Epithelial cell of esophagus (primary cell): ENCODE measurements around the gene DNER.
"Not testable (repeated sequence)": the region's sequence is repeated elsewhere in the genome, so short reads cannot be mapped to it uniquely, and the experiment has no call there.

ENCODE experiments used
- DNase-seq: peaks from one replicate; pipeline ENCODE4 v3.0.0; 2010; ENCODE audit warnings: low read depth
- H3K4me3 ChIP-seq: 2 replicates; pipeline ENCODE4 v1.5.1; 2011; ENCODE audit warnings: mild to moderate bottlenecking, low read length, control low read depth
- TF ChIP-seq, protein P1 (sequence below): IDR thresholded peaks from 2 replicates; pipeline ENCODE4 v1.5.1; 2011; ENCODE audit warnings: low read depth, mild to moderate bottlenecking, low read length, control low read depth, inconsistent platforms; ENCODE audit not compliant: insufficient read depth; ENCODE audit errors: missing control alignments

Gene DNER

DNA sequence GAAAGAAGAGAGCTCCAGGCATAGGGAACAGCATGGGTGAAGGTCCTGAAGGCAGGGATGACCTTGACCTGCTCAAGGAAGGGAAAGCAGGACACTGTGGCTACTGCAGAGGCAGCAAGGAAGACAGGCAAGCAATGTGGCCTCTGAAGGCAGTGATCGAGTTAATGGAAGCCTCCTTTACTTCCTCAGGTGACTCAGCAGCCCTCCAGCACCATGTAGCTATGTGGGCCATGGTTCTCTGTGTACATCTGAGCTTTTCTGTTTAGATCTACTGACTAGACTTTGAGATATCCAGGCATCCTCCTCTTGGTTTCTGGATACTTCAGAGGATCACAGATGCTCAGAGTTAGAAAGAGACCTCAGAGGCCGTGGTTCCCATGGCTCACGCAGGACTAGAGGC lies 336.0 kb downstream of the DNER start:
- peak; percentile 37 for DNase-seq
- TF ChIP-seq, protein P1, sequence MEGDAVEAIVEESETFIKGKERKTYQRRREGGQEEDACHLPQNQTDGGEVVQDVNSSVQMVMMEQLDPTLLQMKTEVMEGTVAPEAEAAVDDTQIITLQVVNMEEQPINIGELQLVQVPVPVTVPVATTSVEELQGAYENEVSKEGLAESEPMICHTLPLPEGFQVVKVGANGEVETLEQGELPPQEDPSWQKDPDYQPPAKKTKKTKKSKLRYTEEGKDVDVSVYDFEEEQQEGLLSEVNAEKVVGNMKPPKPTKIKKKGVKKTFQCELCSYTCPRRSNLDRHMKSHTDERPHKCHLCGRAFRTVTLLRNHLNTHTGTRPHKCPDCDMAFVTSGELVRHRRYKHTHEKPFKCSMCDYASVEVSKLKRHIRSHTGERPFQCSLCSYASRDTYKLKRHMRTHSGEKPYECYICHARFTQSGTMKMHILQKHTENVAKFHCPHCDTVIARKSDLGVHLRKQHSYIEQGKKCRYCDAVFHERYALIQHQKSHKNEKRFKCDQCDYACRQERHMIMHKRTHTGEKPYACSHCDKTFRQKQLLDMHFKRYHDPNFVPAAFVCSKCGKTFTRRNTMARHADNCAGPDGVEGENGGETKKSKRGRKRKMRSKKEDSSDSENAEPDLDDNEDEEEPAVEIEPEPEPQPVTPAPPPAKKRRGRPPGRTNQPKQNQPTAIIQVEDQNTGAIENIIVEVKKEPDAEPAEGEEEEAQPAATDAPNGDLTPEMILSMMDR = no peak
- H3K4me3 ChIP-seq = no peak overlapping the region

DNA sequence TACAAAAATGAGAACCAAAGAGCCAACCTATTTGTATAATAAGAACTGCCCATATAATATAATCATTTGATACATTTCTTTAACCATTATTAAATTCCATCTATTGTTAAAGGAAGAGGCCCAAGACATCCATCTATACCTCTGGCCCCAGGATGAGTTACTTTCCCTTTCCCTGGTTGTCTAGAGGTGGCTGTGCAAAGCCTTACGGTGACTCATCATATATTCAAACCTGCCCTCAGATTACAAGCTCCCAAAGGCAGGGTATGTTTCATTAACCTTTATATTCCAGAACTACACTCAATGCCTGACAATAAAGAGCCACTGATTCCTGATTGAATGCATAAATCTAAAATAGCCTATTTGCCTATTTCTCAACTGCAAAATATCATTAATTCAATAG lies 337.5 kb downstream of the DNER start:
- TF ChIP-seq, protein P1 = no peak
- DNase-seq = peak; percentile 79

DNA sequence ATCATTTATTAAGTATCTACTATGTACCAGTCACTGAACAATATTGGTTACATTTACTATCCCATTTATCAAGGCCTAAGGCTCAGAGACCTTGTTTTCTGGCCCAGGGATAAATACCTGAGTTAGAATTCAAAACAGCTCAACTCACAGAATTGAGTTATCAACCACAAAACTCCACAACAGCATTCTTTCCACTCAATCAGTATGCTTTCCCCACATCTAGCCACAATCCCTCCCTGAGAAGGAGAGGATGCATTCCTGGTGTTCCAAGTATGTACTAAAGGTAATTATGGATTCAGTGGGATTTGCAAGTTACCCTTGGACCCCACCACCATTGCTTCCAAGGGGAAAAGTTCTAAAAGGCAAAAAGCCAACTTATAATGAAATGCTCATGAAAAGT lies 339.1 kb downstream of the DNER start:
- no peak overlapping the region for H3K4me3 ChIP-seq
- TF ChIP-seq, protein P1 = no peak
- DNase-seq = no peak

More for the DNA sequence above, 337.5 kb downstream of the DNER start:
- H3K4me3 ChIP-seq = no peak overlapping the region

DNA sequence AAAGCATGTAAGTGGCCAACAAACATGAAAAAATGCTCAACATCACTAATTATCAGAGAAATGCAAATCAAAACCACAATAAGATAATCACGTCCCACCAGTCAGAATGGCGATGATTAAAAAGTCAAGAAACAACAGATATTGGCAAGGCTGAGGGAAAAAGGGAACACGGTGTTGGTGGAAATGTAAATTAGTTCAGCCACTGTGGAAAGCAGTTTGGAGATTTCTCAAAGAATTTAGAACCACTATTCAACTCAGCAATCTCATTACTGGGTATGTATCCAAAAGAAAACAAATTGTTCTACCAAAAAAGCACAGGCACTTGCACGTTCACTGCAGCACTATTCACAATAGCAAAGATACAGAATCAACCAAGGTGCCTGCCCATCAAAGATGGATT lies 341.0 kb downstream of the DNER start:
- H3K4me3 ChIP-seq, DNase-seq: not testable (repeated sequence)

DNA sequence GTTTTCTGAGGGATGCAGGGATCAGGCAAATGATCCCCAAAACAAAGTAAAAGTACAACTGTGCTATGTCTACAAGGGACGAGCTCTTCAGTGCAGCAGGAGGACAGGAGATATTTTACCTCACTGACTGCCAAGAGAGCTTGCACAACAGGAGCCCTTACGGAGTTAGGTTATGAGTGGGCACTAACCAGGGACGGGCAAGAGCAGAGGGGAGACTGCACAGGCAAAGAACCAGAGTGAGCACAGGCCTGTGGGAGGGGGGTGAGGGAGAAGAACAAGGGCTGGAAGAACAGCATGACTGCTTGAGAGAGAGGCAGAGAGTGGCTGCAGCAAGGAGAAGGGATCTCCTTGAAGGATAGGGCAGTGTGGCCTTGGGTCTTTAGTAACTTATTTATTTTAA lies 342.1 kb downstream of the DNER start:
- DNase-seq = no peak
- H3K4me3 ChIP-seq = no peak overlapping the region
- TF ChIP-seq, protein P1 = no peak

- H3K4me3 ChIP-seq = no peak overlapping the region
- DNase-seq = no peak
- TF ChIP-seq, protein P1 = no peak
Measured at GRCh38 chr2:229371086-229371485, 343.3 kb downstream of the DNER start.

DNA sequence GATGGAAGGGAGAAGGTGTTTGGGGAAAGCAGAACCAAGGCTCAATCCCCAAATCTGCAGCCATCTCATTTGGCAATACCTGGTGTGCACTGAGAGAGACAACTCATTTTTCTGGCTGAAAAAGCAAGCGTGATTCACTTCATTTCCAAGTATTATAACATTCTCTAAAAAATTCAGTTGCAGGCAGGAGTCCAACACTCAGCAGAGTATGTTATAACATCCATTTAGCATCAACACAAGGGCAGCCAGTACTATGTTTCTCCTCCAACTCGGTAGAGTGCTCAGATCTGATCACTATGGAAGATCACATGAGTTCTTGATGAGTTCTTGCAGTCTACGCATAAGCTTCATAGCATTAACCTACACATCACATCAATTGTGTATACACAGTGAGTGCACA lies 343.8 kb downstream of the DNER start:
- TF ChIP-seq, protein P1 = no peak
- DNase-seq = no peak
- H3K4me3 ChIP-seq = no peak overlapping the region
